GM06990 (cell line): ENCODE results near the gene LAMA5.

Experiments used
- DNase-seq: peaks from one replicate; pipeline ENCODE4 v3.0.0-alpha.2; 2011; ENCODE audit not compliant: insufficient read length; ENCODE audit errors: extremely low read depth
- H3K27me3 ChIP-seq: replicated peaks from 2 replicates; pipeline ENCODE4 v1.6.0; 2011; ENCODE audit warnings: low read length; ENCODE audit not compliant: control insufficient read depth, insufficient read depth
- H3K36me3 ChIP-seq: 2 replicates; pipeline ENCODE4 v1.5.1; 2011; ENCODE audit warnings: low read length; ENCODE audit not compliant: control insufficient read depth, insufficient read depth
- H3K4me3 ChIP-seq: replicated peaks from 2 replicates; pipeline ENCODE4 v1.5.1; 2011; ENCODE audit warnings: low read depth, mild to moderate bottlenecking, control low read depth, low read length
- TF ChIP-seq, protein P1 (sequence below): IDR thresholded peaks from 2 replicates; pipeline ENCODE4 v1.5.1; 2011; ENCODE audit warnings: low read length, control low read depth, mild to moderate bottlenecking, inconsistent platforms; ENCODE audit not compliant: insufficient read depth, poor library complexity, severe bottlenecking

LAMA5 gene

DNA sequence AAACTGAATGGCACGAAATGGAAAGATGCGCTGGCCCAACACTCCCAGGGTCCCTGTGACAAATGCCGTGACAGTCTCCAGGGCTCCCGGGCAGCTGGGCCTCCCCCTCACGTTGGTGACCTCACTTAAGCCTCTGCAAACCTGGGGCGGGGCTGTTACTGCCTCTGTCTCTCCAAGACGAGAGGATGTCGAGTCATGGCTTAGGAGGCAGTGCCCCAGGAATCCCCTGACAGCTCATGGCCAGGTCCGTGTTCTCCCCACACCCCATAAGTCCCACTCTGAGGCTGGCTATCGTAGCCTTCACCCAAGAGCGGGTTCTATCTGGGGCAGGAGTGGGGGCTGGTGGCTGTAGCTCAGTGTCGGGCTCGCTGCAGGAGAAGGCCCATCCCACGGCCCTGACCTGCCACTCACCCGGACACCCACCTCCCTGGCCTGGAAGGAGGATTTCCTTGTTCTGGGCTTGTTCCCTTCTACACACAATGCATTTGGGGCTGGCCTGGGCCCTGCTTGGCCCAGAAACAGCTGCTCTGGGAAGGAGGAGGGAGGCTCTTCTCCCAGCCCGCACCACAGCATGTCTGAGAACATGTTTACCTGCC is 14.2 kb upstream of the LAMA5 start:
- H3K36me3 ChIP-seq, result peaks cover 1% of the 10 kb centered on the region
- no peak for DNase-seq
- H3K27me3 ChIP-seq, result no peaks in the 10 kb centered on the region
- TF ChIP-seq, protein P1, sequence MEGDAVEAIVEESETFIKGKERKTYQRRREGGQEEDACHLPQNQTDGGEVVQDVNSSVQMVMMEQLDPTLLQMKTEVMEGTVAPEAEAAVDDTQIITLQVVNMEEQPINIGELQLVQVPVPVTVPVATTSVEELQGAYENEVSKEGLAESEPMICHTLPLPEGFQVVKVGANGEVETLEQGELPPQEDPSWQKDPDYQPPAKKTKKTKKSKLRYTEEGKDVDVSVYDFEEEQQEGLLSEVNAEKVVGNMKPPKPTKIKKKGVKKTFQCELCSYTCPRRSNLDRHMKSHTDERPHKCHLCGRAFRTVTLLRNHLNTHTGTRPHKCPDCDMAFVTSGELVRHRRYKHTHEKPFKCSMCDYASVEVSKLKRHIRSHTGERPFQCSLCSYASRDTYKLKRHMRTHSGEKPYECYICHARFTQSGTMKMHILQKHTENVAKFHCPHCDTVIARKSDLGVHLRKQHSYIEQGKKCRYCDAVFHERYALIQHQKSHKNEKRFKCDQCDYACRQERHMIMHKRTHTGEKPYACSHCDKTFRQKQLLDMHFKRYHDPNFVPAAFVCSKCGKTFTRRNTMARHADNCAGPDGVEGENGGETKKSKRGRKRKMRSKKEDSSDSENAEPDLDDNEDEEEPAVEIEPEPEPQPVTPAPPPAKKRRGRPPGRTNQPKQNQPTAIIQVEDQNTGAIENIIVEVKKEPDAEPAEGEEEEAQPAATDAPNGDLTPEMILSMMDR, result no peak
- no peak overlapping the region for H3K4me3 ChIP-seq

DNA sequence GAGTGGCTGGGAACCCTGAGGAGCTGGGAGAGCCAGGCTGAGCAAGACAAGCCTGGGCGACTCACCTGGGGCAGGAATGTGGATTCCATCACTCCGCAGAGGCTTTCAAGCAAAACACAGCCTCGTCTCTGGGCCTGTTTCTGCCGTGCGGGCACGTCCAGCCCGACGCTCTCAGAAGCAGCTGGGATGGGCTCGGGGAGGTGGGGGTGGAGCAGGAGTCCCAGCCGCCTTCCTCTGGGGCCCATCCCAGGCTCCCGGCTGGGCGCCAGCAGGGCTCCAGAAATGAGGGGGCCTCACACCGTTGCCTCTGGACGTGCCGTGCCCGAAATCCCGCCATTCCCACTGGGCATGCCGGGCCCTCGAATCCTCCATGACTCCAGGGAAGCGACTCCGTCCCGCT is 11.1 kb upstream of the LAMA5 start:
- H3K4me3 ChIP-seq, result no peak overlapping the region
- peaks cover 1% of the 10 kb centered on the region for H3K36me3 ChIP-seq
- TF ChIP-seq, protein P1, result no peak
- no peaks in the 10 kb centered on the region for H3K27me3 ChIP-seq
- DNase-seq, result no peak

DNA sequence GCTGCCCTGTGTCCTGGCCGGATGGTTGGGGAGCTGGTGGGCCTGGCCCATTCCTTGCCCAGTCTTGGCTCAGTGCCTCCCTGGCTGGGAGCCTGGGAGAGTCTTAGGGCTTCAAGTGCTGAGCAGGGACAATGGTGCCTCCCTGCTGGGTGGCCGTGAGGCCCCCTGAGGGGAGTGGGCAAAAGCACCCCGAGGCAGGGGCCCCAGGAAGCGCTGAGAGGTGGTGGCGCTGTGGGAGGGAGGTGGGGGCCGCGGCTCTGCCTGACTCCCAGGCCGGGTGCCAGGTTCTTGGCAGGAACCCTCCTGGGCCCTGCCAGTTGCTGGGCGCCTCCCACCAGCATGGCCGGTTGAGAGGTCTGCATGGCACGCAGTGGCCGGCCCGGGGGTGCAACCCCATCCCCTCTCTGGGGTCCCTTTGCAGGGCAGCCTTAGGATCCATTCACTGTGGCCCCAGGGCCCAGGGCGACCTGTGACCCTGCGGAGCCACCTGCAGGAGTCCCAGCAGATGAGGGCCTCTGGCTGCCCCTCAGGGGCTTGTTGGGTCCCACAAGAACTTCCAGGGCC is 10.6 kb upstream of the LAMA5 start:
- H3K27me3 ChIP-seq, result no peaks in the 10 kb centered on the region
- no peak for DNase-seq
- H3K36me3 ChIP-seq, result peaks cover 1% of the 10 kb centered on the region
- no peak overlapping the region for H3K4me3 ChIP-seq
- TF ChIP-seq, protein P1, result no peak

DNA sequence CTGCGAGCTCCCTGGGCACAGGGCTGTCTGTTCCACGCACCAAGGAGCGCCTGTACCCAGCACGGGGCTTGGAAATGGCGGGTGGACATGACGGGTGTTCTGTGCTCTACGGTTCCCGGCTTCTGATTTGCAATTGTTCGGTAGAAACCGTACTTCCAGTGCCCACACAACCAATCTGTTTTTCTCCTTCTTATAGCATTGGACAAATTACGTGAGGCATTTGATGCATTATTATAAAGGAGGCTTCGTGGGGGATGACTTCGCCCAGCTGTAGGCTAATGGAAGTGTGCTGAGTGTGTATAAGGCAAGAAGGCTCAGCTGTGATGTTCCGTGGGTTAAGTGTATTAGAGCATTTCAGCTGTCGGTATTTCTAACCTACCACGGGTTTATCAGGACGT is 10.0 kb upstream of the LAMA5 start:
- TF ChIP-seq, protein P1, result no peak
- peaks cover 1% of the 10 kb centered on the region for H3K36me3 ChIP-seq
- H3K27me3 ChIP-seq, result no peaks in the 10 kb centered on the region
- no peak overlapping the region for H3K4me3 ChIP-seq
- no peak for DNase-seq

DNA sequence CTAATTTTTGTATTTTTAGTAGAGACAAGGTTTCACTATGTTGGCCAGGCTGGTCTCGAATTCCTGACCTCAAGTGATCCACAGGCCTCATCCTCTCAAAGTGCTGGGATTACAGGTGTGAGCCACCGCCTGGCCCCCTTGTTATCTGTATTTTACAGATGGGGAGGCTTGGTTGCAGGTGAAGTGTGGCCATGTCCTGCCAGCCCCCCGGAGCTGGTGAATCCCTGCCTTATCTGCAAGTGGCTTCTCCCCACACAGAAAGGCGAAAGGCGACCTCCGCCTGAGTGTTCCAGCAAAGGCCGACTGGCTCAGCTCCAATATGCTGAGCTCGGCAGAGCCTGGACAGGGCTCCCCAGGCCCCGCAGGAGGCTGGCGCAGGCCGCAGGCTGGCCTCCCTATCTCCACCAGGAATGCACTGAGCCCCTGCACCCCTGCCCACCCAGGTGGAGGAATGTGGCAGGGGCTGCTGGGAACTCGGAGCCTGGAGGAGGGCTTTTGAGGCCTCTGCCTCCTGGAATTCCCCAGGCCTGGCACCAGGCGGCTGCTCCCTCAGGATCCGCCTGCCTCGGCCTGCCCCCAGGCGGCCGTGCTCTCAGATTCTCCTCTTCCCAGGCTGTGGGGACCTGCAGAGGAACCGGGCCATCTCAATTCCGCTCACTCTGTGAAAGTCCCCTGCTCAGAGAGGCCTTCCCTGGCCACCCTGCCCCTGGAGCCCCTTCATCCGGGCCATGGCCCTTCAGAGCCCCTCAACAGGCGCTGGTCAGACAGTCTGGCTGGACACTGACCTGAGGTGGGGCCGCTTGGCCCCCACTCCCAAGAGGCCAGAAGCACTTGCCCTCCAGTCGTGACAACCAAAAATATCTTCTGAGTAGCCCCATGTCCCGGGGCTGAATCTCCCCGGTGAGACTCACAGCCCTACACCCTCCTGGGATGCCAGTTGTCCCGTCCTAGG is 9.3 kb upstream of the LAMA5 start:
- Histone ChIP-seq H3K36me3 (peaks cover 1% of the 10 kb centered on the region), H3K27me3 (no peaks in the 10 kb centered on the region), H3K4me3 (no peak overlapping the region)
- TF ChIP-seq, protein P1, result no peak
- DNase-seq, result no peak
